Measurements from ENCODE around the gene CAMTA2. TPM values are rescaled to one million over a fixed set of nuclear protein-coding genes. Genes with fewer than 3 reads are reported as not detected.

CAMTA2 gene
- total and polyA plus RNA-seq, 9 of the 15 experiments (the other 6 are each of a cell fraction or from before 2014, with no cell fraction given), result 0.24 to 25.1 (median 6.3) TPM

DNA sequence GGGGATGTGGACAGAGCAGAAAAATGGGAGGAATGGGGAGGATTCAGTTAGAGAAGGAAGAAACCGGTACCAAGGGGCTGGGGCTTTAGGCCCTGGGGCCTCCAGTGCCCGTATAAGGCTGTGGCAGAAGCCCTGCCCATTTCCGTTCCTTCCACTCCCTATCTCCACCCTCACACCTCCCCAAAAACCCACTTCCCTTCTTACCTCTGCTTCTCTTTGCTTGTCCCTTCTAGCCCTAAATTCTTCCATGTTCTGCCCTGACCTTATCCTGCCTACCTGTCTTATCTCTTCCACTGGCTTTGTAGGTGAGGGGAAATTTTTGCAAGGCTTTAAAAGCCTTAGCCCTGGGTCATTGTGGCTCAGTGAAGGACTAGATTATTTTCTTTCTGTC lies 43.3 kb downstream of the CAMTA2 start (continued):
- TF ChIP-seq PBX2 (CRISPR knock-in tag; IDR thresholded peaks at IDR 0.05; ENCODE audit: low read depth) (no peak), PBX2 (tag; conservative IDR thresholded peaks at IDR 0.05; ENCODE audit: low read depth) (no peak), NFIC (IDR thresholded peaks at IDR 0.05) (no peak), ELF2 (CRISPR knock-in tag; IDR thresholded peaks at IDR 0.05) (no peak), TAF15 (IDR thresholded peaks at IDR 0.05; ENCODE audit: low read depth, low read length) (no peak), HDAC2 (IDR thresholded peaks at IDR 0.05) (no peak), NR1H2 (CRISPR knock-in tag; IDR thresholded peaks at IDR 0.05) (no peak), TARDBP (IDR thresholded peaks at IDR 0.05) (no peak), PML (IDR thresholded peaks at IDR 0.05; ENCODE audit: low read length) (0 out of 2 replicates have a peak, but pooled peaks have one; percentile 18), ZNF764 (CRISPR knock-in tag; IDR thresholded peaks at IDR 0.05; ENCODE audit: low read depth) (no peak), ZBTB17 (CRISPR knock-in tag; IDR thresholded peaks at IDR 0.05) (peak; percentile 33; the same call in 1 of the 2 replicates), MIER1 (IDR thresholded peaks at IDR 0.05; ENCODE audit: low read depth) (no peak), RNF2 (IDR thresholded peaks at IDR 0.05) (no peak), ZBTB7A (IDR thresholded peaks at IDR 0.05; ENCODE audit: borderline replicate concordance, control insufficient read depth, low read depth, low read length) (no peak), ELK1 (CRISPR knock-in tag; IDR thresholded peaks at IDR 0.05) (no peak), MBD2 (IDR thresholded peaks at IDR 0.05; ENCODE audit: borderline replicate concordance, low read depth) (no peak), SMARCB1 (IDR thresholded peaks at IDR 0.05; ENCODE audit: insufficient read length, low read depth) (no peak), POLR2AphosphoS5 (IDR thresholded peaks at IDR 0.05; ENCODE audit: control insufficient read depth, insufficient read depth, low read depth, low read length) (no peak), CGGBP1 (CRISPR knock-in tag; IDR thresholded peaks at IDR 0.05) (no peak), KLF1 (tag; IDR thresholded peaks at IDR 0.05) (no peak), EZH2 (IDR thresholded peaks at IDR 0.05; ENCODE audit: borderline replicate concordance, low read depth, low read length) (no peak), ETS2 (tag; IDR thresholded peaks at IDR 0.05; ENCODE audit: borderline replicate concordance, poor library complexity, severe bottlenecking) (no peak), ZNF12 (CRISPR knock-in tag; IDR thresholded peaks at IDR 0.05) (no peak), HOXB6 (CRISPR knock-in tag; IDR thresholded peaks at IDR 0.05; ENCODE audit: borderline replicate concordance) (no peak), ASH1L (IDR thresholded peaks at IDR 0.05; ENCODE audit: borderline replicate concordance, low read depth, partially characterized antibody) (no peak), ZEB2 (IDR thresholded peaks at IDR 0.05) (no peak), ILF3 (IDR thresholded peaks at IDR 0.05; ENCODE audit: borderline replicate concordance) (no peak)
